ENCODE results near the gene RRBP1.

The RRBP1 gene

DNA sequence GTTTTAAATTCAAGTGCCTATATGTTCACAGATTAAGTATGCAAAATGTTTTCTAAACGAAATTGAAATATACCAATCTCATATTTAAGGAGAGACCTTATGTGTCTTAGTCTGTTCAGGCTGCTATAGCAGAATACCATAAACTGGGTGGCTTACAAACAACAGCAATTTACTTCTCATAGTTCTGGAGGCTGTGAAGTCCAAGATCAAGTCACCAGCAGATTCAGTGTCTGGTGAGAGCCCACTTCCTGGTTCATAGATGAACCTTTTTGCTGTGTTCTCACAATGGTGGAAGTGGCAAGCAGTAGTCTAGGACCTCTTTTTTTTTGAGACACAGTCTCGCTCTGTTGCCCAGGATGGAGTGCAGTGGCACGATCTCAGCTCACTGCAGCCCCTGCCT lies 115.7 kb downstream of the RRBP1 start:
- no peak for TF ChIP-seq CTCF (IDR thresholded peaks at IDR 0.05; ENCODE audit: low read depth, low read length, missing control alignments)
- no peak for DNase-seq (ENCODE audit: extremely low read depth, low read depth)
- no peak overlapping the region for H3K4me3 ChIP-seq (replicated peaks; ENCODE audit: low read depth, low read length)

GRCh38 chr20:17565169-17565845 lies 116.7 kb downstream of the RRBP1 start:
- DNase-seq (ENCODE audit: extremely low read depth, low read depth), result no peak
- no peak overlapping the region for H3K4me3 ChIP-seq (replicated peaks; ENCODE audit: low read depth, low read length)
- TF ChIP-seq CTCF (IDR thresholded peaks at IDR 0.05; ENCODE audit: low read depth, low read length, missing control alignments), result no peak
